NOMO-1 treated with dmso at 0.1 percent for 144 hours (cell line): ENCODE measurements around the gene XYLT2.
A peak's percentile ranks its signal among the peaks of the same experiment; 100 is the strongest.
"Not testable (repeated sequence)": the region's sequence is repeated elsewhere in the genome, so short reads cannot be mapped to it uniquely, and the experiment has no call there.

Source experiments
- DNase-seq: peaks from one replicate; lab custom pipeline; 2025; ENCODE audit not compliant: unreplicated experiment; lab: John Stamatoyannopoulos, UW

XYLT2 gene

GRCh38 chr17:50345432-50346312 is at the start of gene XYLT2:
XYLT2 (plus strand) TSS chr17:50346126; CDS start chr17:50346141, 15 bp downstream.
- peak; percentile 71 for DNase-seq

- peak; percentile 48 for DNase-seq
Measured at GRCh38 chr17:50297407-50297865, 48.5 kb upstream of the XYLT2 start.

GRCh38 chr17:50298018-50298417 is 47.9 kb upstream of the XYLT2 start:
- DNase-seq, result no peak

- no peak for DNase-seq
Measured at GRCh38 chr17:50299776-50300175, 46.1 kb upstream of the XYLT2 start.

GRCh38 chr17:50300824-50301223 is 45.1 kb upstream of the XYLT2 start:
- not testable (repeated sequence) for DNase-seq

- no peak for DNase-seq
Measured at GRCh38 chr17:50301891-50302584, 43.9 kb upstream of the XYLT2 start.

- DNase-seq, result no peak
Measured at GRCh38 chr17:50303051-50303450, 42.9 kb upstream of the XYLT2 start.

- no peak for DNase-seq
Measured at GRCh38 chr17:50303596-50303995, 42.3 kb upstream of the XYLT2 start.

GRCh38 chr17:50304781-50305404 is 41.0 kb upstream of the XYLT2 start:
- DNase-seq, result no peak

GRCh38 chr17:50307654-50308053 is 38.3 kb upstream of the XYLT2 start:
- DNase-seq, result no peak

GRCh38 chr17:50308666-50309065 is 37.3 kb upstream of the XYLT2 start:
- no peak for DNase-seq

- DNase-seq, result no peak
Measured at GRCh38 chr17:50310455-50311111, 35.3 kb upstream of the XYLT2 start.

- no peak for DNase-seq
Measured at GRCh38 chr17:50311112-50311460, 34.8 kb upstream of the XYLT2 start.

- no peak for DNase-seq
Measured at GRCh38 chr17:50311483-50311882, 34.4 kb upstream of the XYLT2 start.

GRCh38 chr17:50312308-50312707 is 33.6 kb upstream of the XYLT2 start:
- no peak for DNase-seq

- no peak for DNase-seq
Measured at GRCh38 chr17:50314456-50315011, 31.4 kb upstream of the XYLT2 start.

GRCh38 chr17:50316016-50316587 is 29.8 kb upstream of the XYLT2 start:
- no peak for DNase-seq

- not testable (repeated sequence) for DNase-seq
Measured at GRCh38 chr17:50316660-50317059, 29.3 kb upstream of the XYLT2 start.

- DNase-seq, result no peak
Measured at GRCh38 chr17:50317121-50317520, 28.8 kb upstream of the XYLT2 start.

GRCh38 chr17:50318501-50319285 is 27.2 kb upstream of the XYLT2 start:
- no peak for DNase-seq
